Measurements from ENCODE around the gene CLCN1. TPM values are rescaled to one million over a fixed set of nuclear protein-coding genes. Genes with fewer than 3 reads are reported as not detected.

The CLCN1 gene
- total RNA-seq, 5 donors from 2014 or later (not counting 1 experiment from before 2014, with no cell fraction given): not detected

DNA sequence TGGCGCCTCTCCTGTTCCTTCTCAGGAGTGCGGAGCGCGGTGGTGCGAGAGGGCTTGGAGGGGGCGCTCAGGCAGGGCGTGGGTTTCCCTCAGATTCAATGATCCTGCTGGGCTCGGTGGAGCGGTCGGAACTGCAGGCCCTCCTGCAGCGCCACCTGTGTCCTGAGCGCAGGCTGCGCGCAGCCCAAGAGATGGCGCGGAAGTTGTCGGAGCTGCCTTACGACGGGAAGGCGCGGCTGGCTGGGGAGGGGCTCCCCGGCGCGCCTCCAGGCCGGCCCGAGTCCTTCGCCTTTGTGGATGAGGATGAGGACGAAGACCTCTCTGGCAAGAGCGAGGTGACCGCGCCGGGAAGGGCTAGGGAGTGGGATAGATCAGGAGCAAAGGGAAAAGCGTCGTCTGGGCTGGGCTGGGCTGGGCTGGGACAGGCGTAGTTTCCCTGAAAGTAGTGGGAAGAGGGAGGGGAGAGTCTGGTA lies 29.6 kb downstream of the CLCN1 start:
- Mint-ChIP-seq H3K9me3 (no peaks in the 10 kb centered on the region), H3K27ac (peak overlapping the region in 1 of 2 donors; percentile 4), H3K4me3 (peak overlapping the region; percentile 50 to 69 (median 59)), H3K36me3 (no peaks in the 10 kb centered on the region), H3K27me3 (peaks cover 0 to 11% of the 10 kb centered on the region in 2 donors), H3K4me1 (peaks cover 8 to 10% (median 10%) of the 10 kb centered on the region in 3 donors)
- H3K36me3 ChIP-seq (ENCODE audit: control insufficient read depth in 2 of 2, extremely low read depth in 1 of 2, insufficient read depth in 1 of 2, low read length in 1 of 2): no peaks in the 10 kb centered on the region
- peak; percentile 96 to 100 (median 98) for ATAC-seq (replicated peaks in 1 of 4)
- H3K4me3 ChIP-seq (ENCODE audit: control insufficient read depth in 1 of 2, extremely low read depth in 1 of 2, low read length in 1 of 2): peak overlapping the region in 1 of 2 donors; percentile 33
- CTCF ChIA-PET: interaction anchor here (0.5 to 1.5 kb wide), 6 partner anchors 44 to 711 kb away, joined by 3 to 4 read pairs (median 3); partner anchors contain the start of gene CASP2 (in 1 of the 2)
- POLR2A ChIA-PET: no interaction called here
- H3K27ac ChIP-seq (ENCODE audit: low read length): no peak overlapping the region
- H3K4me1 ChIP-seq (ENCODE audit: control insufficient read depth in 1 of 2, extremely low read depth in 1 of 2, insufficient read depth in 2 of 2, low read length in 2 of 2): peaks cover 4 to 8% of the 10 kb centered on the region in 2 experiments
- 15% methylated on average over 33 of the region's 35 CpGs for WGBS (ENCODE audit: insufficient coverage)
- no peaks in the 10 kb centered on the region for H3K9me3 ChIP-seq
- peaks cover 0 to 12% of the 10 kb centered on the region in 2 experiments for H3K27me3 ChIP-seq (replicated peaks in 1 of 2; ENCODE audit: control insufficient read depth in 2 of 2, extremely low read depth in 1 of 2, insufficient read depth in 2 of 2, low read length in 1 of 2)
- peak; percentile 37 to 78 (median 57) for DNase-seq

GRCh38 chr7:143346018-143346417 lies 30.1 kb downstream of the CLCN1 start:
- Mint-ChIP-seq H3K27me3 (peaks cover 0 to 10% of the 10 kb centered on the region in 2 donors), H3K27ac (no peak overlapping the region), H3K4me1 (peaks cover 8 to 10% (median 10%) of the 10 kb centered on the region in 3 donors), H3K36me3 (no peaks in the 10 kb centered on the region), H3K9me3 (no peaks in the 10 kb centered on the region), H3K4me3 (peak overlapping the region in 1 of 3 donors; percentile 69)
- H3K4me1 ChIP-seq (ENCODE audit: control insufficient read depth in 1 of 2, extremely low read depth in 1 of 2, insufficient read depth in 2 of 2, low read length in 2 of 2): peaks cover 4 to 8% of the 10 kb centered on the region in 2 experiments
- no peaks in the 10 kb centered on the region for H3K36me3 ChIP-seq (ENCODE audit: control insufficient read depth in 2 of 2, extremely low read depth in 1 of 2, insufficient read depth in 1 of 2, low read length in 1 of 2)
- no CpG with 5 or more reads among the region's 4 CpGs for WGBS (ENCODE audit: insufficient coverage)
- ATAC-seq (replicated peaks in 1 of 4) (no peak), DNase-seq (no peak)
- no peak overlapping the region for H3K4me3 ChIP-seq (ENCODE audit: control insufficient read depth in 1 of 2, extremely low read depth in 1 of 2, low read length in 1 of 2)
- ChIA-PET POLR2A (no interaction called here), CTCF (interaction anchor here (0.5 to 1.5 kb wide), 5 partner anchors 58 to 710 kb away, joined by 3 to 4 read pairs (median 3); partner anchors contain the start of gene CASP2 (in 1 of the 2))
- peaks cover 0 to 12% of the 10 kb centered on the region in 2 experiments for H3K27me3 ChIP-seq (replicated peaks in 1 of 2; ENCODE audit: control insufficient read depth in 2 of 2, extremely low read depth in 1 of 2, insufficient read depth in 2 of 2, low read length in 1 of 2)
- H3K9me3 ChIP-seq: no peaks in the 10 kb centered on the region
- H3K27ac ChIP-seq (ENCODE audit: low read length): no peak overlapping the region

DNA sequence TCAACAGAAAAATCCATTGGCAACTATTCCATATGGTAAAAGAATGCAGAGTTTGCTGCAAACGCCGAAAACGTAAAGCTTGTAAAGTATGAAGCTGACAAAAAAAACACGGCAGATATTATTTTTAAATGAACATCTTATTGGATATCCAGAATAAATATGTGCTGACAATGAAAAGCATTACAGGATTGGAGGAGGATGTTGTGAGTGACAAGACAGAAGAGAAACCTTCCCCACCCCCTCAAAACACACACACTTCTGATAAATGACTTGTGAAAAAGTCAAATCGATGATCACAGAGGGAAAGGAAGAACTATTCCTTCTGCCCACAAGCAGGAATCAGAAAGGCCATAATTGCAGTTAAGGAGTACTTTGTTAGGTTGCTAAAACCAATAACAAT lies 32.0 kb downstream of the CLCN1 start:
- POLR2A ChIA-PET: interaction anchor here in 1 of 2 donors (0.7 kb wide), 1 partner anchor 97 kb away, joined by 5 read pairs; no protein-coding TSS in a partner anchor
- H3K27ac Mint-ChIP-seq: no peak overlapping the region

GRCh38 chr7:143351060-143351459 lies 35.1 kb downstream of the CLCN1 start:
- H3K4me3 Mint-ChIP-seq: no peak overlapping the region
- peaks cover 0 to 2% (median 0%) of the 10 kb centered on the region in 3 donors for H3K4me1 Mint-ChIP-seq
- no peaks in the 10 kb centered on the region for H3K4me1 ChIP-seq (ENCODE audit: control insufficient read depth in 1 of 2, extremely low read depth in 1 of 2, insufficient read depth in 2 of 2, low read length in 2 of 2)
- no peak overlapping the region for H3K4me3 ChIP-seq (ENCODE audit: control insufficient read depth in 1 of 2, extremely low read depth in 1 of 2, low read length in 1 of 2)
- WGBS (ENCODE audit: insufficient coverage): 71% methylated on average over 5 of the region's 5 CpGs
- no peaks in the 10 kb centered on the region for H3K9me3 ChIP-seq
- H3K27me3 Mint-ChIP-seq: no peaks in the 10 kb centered on the region
- ATAC-seq (replicated peaks in 1 of 4) (no peak), DNase-seq (no peak)
- CTCF ChIA-PET: no interaction called here
- H3K27ac Mint-ChIP-seq: no peak overlapping the region
- POLR2A ChIA-PET: interaction anchor here in 1 of 2 donors (0.7 kb wide), 1 partner anchor 909 kb away, joined by 6 read pairs; no protein-coding TSS in a partner anchor
- H3K36me3 ChIP-seq (ENCODE audit: control insufficient read depth in 2 of 2, extremely low read depth in 1 of 2, insufficient read depth in 1 of 2, low read length in 1 of 2): no peaks in the 10 kb centered on the region
- H3K36me3 Mint-ChIP-seq: no peaks in the 10 kb centered on the region
- H3K27ac ChIP-seq (ENCODE audit: low read length): no peak overlapping the region
- peaks cover 0 to 16% of the 10 kb centered on the region in 2 experiments for H3K27me3 ChIP-seq (replicated peaks in 1 of 2; ENCODE audit: control insufficient read depth in 2 of 2, extremely low read depth in 1 of 2, insufficient read depth in 2 of 2, low read length in 1 of 2)
- H3K9me3 Mint-ChIP-seq: no peaks in the 10 kb centered on the region

More for the DNA sequence above, 32.0 kb downstream of the CLCN1 start:
- ATAC-seq (replicated peaks in 1 of 4): no peak
- no peak for DNase-seq
- H3K4me3 Mint-ChIP-seq: no peak overlapping the region
- Histone ChIP-seq H3K4me3 (ENCODE audit: control insufficient read depth in 1 of 2, extremely low read depth in 1 of 2, low read length in 1 of 2) (no peak overlapping the region), H3K27ac (ENCODE audit: low read length) (no peak overlapping the region), H3K4me1 (ENCODE audit: control insufficient read depth in 1 of 2, extremely low read depth in 1 of 2, insufficient read depth in 2 of 2, low read length in 2 of 2) (peaks cover 4 to 8% of the 10 kb centered on the region in 2 experiments), H3K27me3 (replicated peaks in 1 of 2; ENCODE audit: control insufficient read depth in 2 of 2, extremely low read depth in 1 of 2, insufficient read depth in 2 of 2, low read length in 1 of 2) (peaks cover 0 to 12% of the 10 kb centered on the region in 2 experiments), H3K36me3 (ENCODE audit: control insufficient read depth in 2 of 2, extremely low read depth in 1 of 2, insufficient read depth in 1 of 2, low read length in 1 of 2) (no peaks in the 10 kb centered on the region), H3K9me3 (no peaks in the 10 kb centered on the region)
- CTCF ChIA-PET: interaction anchor here in 1 of 2 donors (0.6 kb wide), 1 partner anchor 12 kb away, joined by 3 read pairs; no protein-coding TSS in a partner anchor
- peaks cover 8 to 10% (median 10%) of the 10 kb centered on the region in 3 donors for H3K4me1 Mint-ChIP-seq
- WGBS (ENCODE audit: insufficient coverage): no CpG with 5 or more reads among the region's 5 CpGs
- peaks cover 0 to 2% of the 10 kb centered on the region in 2 donors for H3K27me3 Mint-ChIP-seq
- no peaks in the 10 kb centered on the region for H3K9me3 Mint-ChIP-seq
- no peaks in the 10 kb centered on the region for H3K36me3 Mint-ChIP-seq

DNA sequence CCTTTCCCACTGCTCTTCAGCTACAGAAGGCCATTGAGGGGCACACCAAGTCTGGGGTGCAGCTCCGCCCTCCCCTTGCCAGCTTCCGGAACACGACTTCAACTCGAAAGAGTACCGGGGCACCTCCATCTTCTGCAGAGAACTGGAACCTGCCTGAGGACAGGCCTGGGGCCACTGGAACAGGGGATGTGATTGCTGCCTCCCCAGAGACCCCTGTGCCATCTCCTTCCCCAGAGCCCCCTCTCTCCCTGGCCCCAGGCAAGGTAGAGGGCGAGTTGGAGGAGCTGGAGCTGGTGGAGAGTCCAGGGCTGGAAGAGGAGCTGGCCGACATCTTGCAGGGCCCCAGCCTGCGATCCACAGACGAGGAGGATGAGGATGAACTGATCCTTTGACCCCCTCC lies 35.7 kb downstream of the CLCN1 start:
- no peak overlapping the region for H3K4me3 Mint-ChIP-seq

GRCh38 chr7:143352531-143353002 lies 36.7 kb downstream of the CLCN1 start:
- no peaks in the 10 kb centered on the region for H3K36me3 Mint-ChIP-seq
- 86% methylated on average over 11 of the region's 11 CpGs for WGBS (ENCODE audit: insufficient coverage)
- H3K9me3 Mint-ChIP-seq: no peaks in the 10 kb centered on the region
- DNase-seq (no peak), ATAC-seq (replicated peaks in 1 of 4) (no peak)
- no peaks in the 10 kb centered on the region for H3K4me1 ChIP-seq (ENCODE audit: control insufficient read depth in 1 of 2, extremely low read depth in 1 of 2, insufficient read depth in 2 of 2, low read length in 2 of 2)
- peaks cover 0 to 2% (median 0%) of the 10 kb centered on the region in 3 donors for H3K4me1 Mint-ChIP-seq
- H3K27me3 ChIP-seq (replicated peaks in 1 of 2; ENCODE audit: control insufficient read depth in 2 of 2, extremely low read depth in 1 of 2, insufficient read depth in 2 of 2, low read length in 1 of 2): peaks cover 0 to 16% of the 10 kb centered on the region in 2 experiments
- no peak overlapping the region for H3K4me3 ChIP-seq (ENCODE audit: control insufficient read depth in 1 of 2, extremely low read depth in 1 of 2, low read length in 1 of 2)
- no peaks in the 10 kb centered on the region for H3K36me3 ChIP-seq (ENCODE audit: control insufficient read depth in 2 of 2, extremely low read depth in 1 of 2, insufficient read depth in 1 of 2, low read length in 1 of 2)
- no peak overlapping the region for H3K27ac ChIP-seq (ENCODE audit: low read length)
- H3K27me3 Mint-ChIP-seq: no peaks in the 10 kb centered on the region
- ChIA-PET POLR2A (no interaction called here), CTCF (no interaction called here)
- H3K27ac Mint-ChIP-seq: no peak overlapping the region
- H3K9me3 ChIP-seq: no peaks in the 10 kb centered on the region
- no peak overlapping the region for H3K4me3 Mint-ChIP-seq

More for the DNA sequence above, 35.7 kb downstream of the CLCN1 start:
- H3K36me3 ChIP-seq (ENCODE audit: control insufficient read depth in 2 of 2, extremely low read depth in 1 of 2, insufficient read depth in 1 of 2, low read length in 1 of 2): no peaks in the 10 kb centered on the region
- H3K27ac Mint-ChIP-seq: no peak overlapping the region
- no peaks in the 10 kb centered on the region for H3K36me3 Mint-ChIP-seq
- H3K27me3 ChIP-seq (replicated peaks in 1 of 2; ENCODE audit: control insufficient read depth in 2 of 2, extremely low read depth in 1 of 2, insufficient read depth in 2 of 2, low read length in 1 of 2): peaks cover 0 to 16% of the 10 kb centered on the region in 2 experiments
- H3K27ac ChIP-seq (ENCODE audit: low read length): no peak overlapping the region
- CTCF ChIA-PET: no interaction called here
- no peaks in the 10 kb centered on the region for H3K4me1 ChIP-seq (ENCODE audit: control insufficient read depth in 1 of 2, extremely low read depth in 1 of 2, insufficient read depth in 2 of 2, low read length in 2 of 2)
- no peaks in the 10 kb centered on the region for H3K9me3 ChIP-seq
- ATAC-seq (replicated peaks in 1 of 4) (no peak), DNase-seq (no peak)
- no peaks in the 10 kb centered on the region for H3K9me3 Mint-ChIP-seq
- POLR2A ChIA-PET: interaction anchor here in 1 of 2 donors (0.6 kb wide), 1 partner anchor 342 kb away, joined by 5 read pairs; no protein-coding TSS in a partner anchor
- 98% methylated on average over 5 of the region's 9 CpGs for WGBS (ENCODE audit: insufficient coverage)
- no peak overlapping the region for H3K4me3 ChIP-seq (ENCODE audit: control insufficient read depth in 1 of 2, extremely low read depth in 1 of 2, low read length in 1 of 2)
- peaks cover 0 to 2% (median 0%) of the 10 kb centered on the region in 3 donors for H3K4me1 Mint-ChIP-seq
- no peaks in the 10 kb centered on the region for H3K27me3 Mint-ChIP-seq

Measured in T-cell (primary cell).